ENCODE data around the gene LRFN3.

The LRFN3 gene

DNA sequence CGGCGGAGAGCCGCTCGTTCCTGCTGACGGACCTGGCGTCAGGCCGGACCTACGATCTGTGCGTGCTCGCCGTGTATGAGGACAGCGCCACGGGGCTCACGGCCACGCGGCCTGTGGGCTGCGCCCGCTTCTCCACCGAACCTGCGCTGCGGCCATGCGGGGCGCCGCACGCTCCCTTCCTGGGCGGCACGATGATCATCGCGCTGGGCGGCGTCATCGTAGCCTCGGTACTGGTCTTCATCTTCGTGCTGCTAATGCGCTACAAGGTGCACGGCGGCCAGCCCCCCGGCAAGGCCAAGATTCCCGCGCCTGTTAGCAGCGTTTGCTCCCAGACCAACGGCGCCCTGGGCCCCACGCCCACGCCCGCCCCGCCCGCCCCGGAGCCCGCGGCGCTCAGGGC is 8.4 kb downstream of the LRFN3 start:
- no peak overlapping the region for H3K9ac ChIP-seq (ENCODE audit: low read length)
- no peak for TF ChIP-seq EZH2phosphoT487 (IDR thresholded peaks at IDR 0.05; ENCODE audit: low read length)
- TF ChIP-seq, protein P1, sequence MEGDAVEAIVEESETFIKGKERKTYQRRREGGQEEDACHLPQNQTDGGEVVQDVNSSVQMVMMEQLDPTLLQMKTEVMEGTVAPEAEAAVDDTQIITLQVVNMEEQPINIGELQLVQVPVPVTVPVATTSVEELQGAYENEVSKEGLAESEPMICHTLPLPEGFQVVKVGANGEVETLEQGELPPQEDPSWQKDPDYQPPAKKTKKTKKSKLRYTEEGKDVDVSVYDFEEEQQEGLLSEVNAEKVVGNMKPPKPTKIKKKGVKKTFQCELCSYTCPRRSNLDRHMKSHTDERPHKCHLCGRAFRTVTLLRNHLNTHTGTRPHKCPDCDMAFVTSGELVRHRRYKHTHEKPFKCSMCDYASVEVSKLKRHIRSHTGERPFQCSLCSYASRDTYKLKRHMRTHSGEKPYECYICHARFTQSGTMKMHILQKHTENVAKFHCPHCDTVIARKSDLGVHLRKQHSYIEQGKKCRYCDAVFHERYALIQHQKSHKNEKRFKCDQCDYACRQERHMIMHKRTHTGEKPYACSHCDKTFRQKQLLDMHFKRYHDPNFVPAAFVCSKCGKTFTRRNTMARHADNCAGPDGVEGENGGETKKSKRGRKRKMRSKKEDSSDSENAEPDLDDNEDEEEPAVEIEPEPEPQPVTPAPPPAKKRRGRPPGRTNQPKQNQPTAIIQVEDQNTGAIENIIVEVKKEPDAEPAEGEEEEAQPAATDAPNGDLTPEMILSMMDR (IDR thresholded peaks at IDR 0.05; ENCODE audit: low read length): no peak
- no peak for TF ChIP-seq EZH2 (optimal IDR thresholded peaks at IDR 0.05; ENCODE audit: low read depth, low read length)
- no peak overlapping the region for H2AFZ ChIP-seq (ENCODE audit: low read length)
- no peak overlapping the region for H3K4me3 ChIP-seq (ENCODE audit: low read length)
- H3K4me2 ChIP-seq (ENCODE audit: low read depth, low read length): no peak overlapping the region
- no peaks in the 10 kb centered on the region for H3K9me3 ChIP-seq (replicated peaks; ENCODE audit: insufficient read depth, low read length)
- H3K27ac ChIP-seq (ENCODE audit: low read length): no peak overlapping the region
- no peaks in the 10 kb centered on the region for H3K36me3 ChIP-seq (replicated peaks; ENCODE audit: insufficient read depth, low read length)
- DNase-seq: no peak
- peaks cover 7% of the 10 kb centered on the region for H3K27me3 ChIP-seq (replicated peaks; ENCODE audit: insufficient read depth, low read length)
- no peaks in the 10 kb centered on the region for H4K20me1 ChIP-seq (ENCODE audit: insufficient read depth, low read length)
- no peaks in the 10 kb centered on the region for H3K9me2 ChIP-seq (replicated peaks; ENCODE audit: insufficient read depth, low read length)
- no peaks in the 10 kb centered on the region for H3F3A ChIP-seq (ENCODE audit: insufficient read depth, low read length)
- H3K4me1 ChIP-seq (ENCODE audit: low read length): no peaks in the 10 kb centered on the region
- H3K79me2 ChIP-seq (ENCODE audit: low read length): no peaks in the 10 kb centered on the region

DNA sequence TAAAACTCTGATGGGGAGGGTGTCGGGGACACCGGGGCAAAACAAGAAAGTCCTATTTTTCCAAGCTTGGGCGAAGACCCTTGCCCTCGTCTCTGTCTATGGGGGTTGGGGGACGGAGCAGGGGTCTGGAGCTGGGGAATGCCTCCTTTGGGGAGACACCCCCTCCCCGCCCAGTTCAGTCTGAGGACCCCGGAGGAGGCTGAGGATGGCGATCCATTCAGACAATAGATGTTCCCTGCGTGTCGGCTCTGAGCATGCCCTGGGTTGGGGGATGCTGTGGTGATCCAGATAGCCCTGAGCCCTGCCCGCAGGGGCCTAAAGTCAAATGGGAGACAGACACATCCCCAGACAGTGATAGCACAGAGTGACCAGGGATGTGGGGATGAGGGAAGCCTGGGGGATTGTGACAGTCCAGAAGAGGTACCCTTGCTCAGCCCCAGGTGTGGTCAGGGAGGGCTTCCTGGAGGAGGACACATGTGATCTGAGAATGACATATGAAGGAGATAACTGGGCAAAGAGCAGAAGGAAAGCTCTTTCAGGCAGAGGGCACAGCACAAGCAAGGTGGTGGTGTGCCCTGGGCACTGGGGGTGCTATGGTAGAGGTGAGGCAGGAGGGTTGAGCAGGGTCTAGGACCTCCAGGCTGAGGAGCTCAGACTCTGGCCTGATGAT is 9.1 kb downstream of the LRFN3 start:
- no peaks in the 10 kb centered on the region for H4K20me1 ChIP-seq (ENCODE audit: insufficient read depth, low read length)
- H3K9ac ChIP-seq (ENCODE audit: low read length): no peak overlapping the region
- H3K4me2 ChIP-seq (ENCODE audit: low read depth, low read length): no peak overlapping the region
- no peaks in the 10 kb centered on the region for H3K4me1 ChIP-seq (ENCODE audit: low read length)
- no peaks in the 10 kb centered on the region for H3F3A ChIP-seq (ENCODE audit: insufficient read depth, low read length)
- H3K36me3 ChIP-seq (replicated peaks; ENCODE audit: insufficient read depth, low read length): no peaks in the 10 kb centered on the region
- DNase-seq: no peak
- no peaks in the 10 kb centered on the region for H3K9me2 ChIP-seq (replicated peaks; ENCODE audit: insufficient read depth, low read length)
- H3K27me3 ChIP-seq (replicated peaks; ENCODE audit: insufficient read depth, low read length): peaks cover 14% of the 10 kb centered on the region
- TF ChIP-seq EZH2phosphoT487 (IDR thresholded peaks at IDR 0.05; ENCODE audit: low read length) (no peak), EZH2 (optimal IDR thresholded peaks at IDR 0.05; ENCODE audit: low read depth, low read length) (no peak)
- TF ChIP-seq, protein P1 (IDR thresholded peaks at IDR 0.05; ENCODE audit: low read length): no peak
- H3K79me2 ChIP-seq (ENCODE audit: low read length): no peaks in the 10 kb centered on the region
- no peaks in the 10 kb centered on the region for H3K9me3 ChIP-seq (replicated peaks; ENCODE audit: insufficient read depth, low read length)
- H3K27ac ChIP-seq (ENCODE audit: low read length): no peak overlapping the region
- no peak overlapping the region for H3K4me3 ChIP-seq (ENCODE audit: low read length)
- no peak overlapping the region for H2AFZ ChIP-seq (ENCODE audit: low read length)

DNA sequence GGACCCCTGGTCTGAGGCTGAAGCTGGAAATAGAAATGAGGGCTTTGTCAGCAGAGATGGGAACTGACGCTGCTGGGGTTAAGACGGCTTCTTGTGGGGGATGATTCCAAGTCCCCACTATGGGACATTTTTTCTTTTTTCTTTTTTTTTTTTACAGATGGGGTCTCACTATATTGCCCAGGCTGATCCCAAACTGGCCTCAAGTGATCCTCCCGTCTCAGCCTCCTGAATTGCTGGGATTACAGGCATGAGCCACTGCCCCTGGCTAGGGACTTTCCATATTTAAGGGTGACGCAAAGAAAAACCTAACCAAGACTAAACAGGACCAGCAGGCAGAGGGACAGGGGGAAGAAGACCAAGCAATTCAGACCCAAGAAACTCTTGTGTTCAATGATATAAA is 10.0 kb downstream of the LRFN3 start:
- Histone ChIP-seq H3K27me3 (replicated peaks; ENCODE audit: insufficient read depth, low read length) (peaks cover 22% of the 10 kb centered on the region), H3K9me2 (replicated peaks; ENCODE audit: insufficient read depth, low read length) (no peaks in the 10 kb centered on the region), H3K9me3 (replicated peaks; ENCODE audit: insufficient read depth, low read length) (no peaks in the 10 kb centered on the region), H3K36me3 (replicated peaks; ENCODE audit: insufficient read depth, low read length) (no peaks in the 10 kb centered on the region), H3K27ac (ENCODE audit: low read length) (no peak overlapping the region), H3K4me1 (ENCODE audit: low read length) (no peaks in the 10 kb centered on the region), H3K79me2 (ENCODE audit: low read length) (no peaks in the 10 kb centered on the region), H4K20me1 (ENCODE audit: insufficient read depth, low read length) (no peaks in the 10 kb centered on the region), H2AFZ (ENCODE audit: low read length) (no peak overlapping the region), H3K4me3 (ENCODE audit: low read length) (no peak overlapping the region), H3K4me2 (ENCODE audit: low read depth, low read length) (no peak overlapping the region), H3K9ac (ENCODE audit: low read length) (no peak overlapping the region), H3F3A (ENCODE audit: insufficient read depth, low read length) (no peaks in the 10 kb centered on the region)
- TF ChIP-seq, protein P1 (IDR thresholded peaks at IDR 0.05; ENCODE audit: low read length): no peak
- TF ChIP-seq EZH2phosphoT487 (IDR thresholded peaks at IDR 0.05; ENCODE audit: low read length) (no peak), EZH2 (optimal IDR thresholded peaks at IDR 0.05; ENCODE audit: low read depth, low read length) (no peak)
- no peak for DNase-seq
